KBM-7 (cell line): ENCODE results near the gene AOX1.
"Not testable (repeated sequence)": the region's sequence is repeated elsewhere in the genome, so short reads cannot be mapped to it uniquely, and the experiment has no call there.

Experiments
- DNase-seq: peaks from one replicate; pipeline ENCODE4 v3.0.0-alpha.2; 2015
- in situ Hi-C: fragments of 300-500 bp; cut with MboI; formaldehyde crosslinking; loops from 2 replicates; pipeline ENCODE4 v1.14.3; 2020; ENCODE audit warnings: low sequenced_read_pairs, low pct_unique_long_range_greater_than_20kb, mixed read lengths

Gene AOX1

GRCh38 chr2:200585730-200586643 is at the start of gene AOX1:
AOX1 (plus strand) TSS chr2:200586014; CDS start chr2:200586109, 95 bp downstream.
- DNase-seq = no peak
- in situ Hi-C loops = no loop called here

GRCh38 chr2:200538139-200538538 is 47.7 kb upstream of the AOX1 start:
- in situ Hi-C loops = no loop called here
- DNase-seq = no peak

GRCh38 chr2:200540793-200541192 is 45.0 kb upstream of the AOX1 start:
- in situ Hi-C loops = no loop called here
- DNase-seq = no peak

GRCh38 chr2:200566596-200566995 is 19.2 kb upstream of the AOX1 start:
- in situ Hi-C loops = not testable (repeated sequence)

GRCh38 chr2:200567932-200568331 is 17.9 kb upstream of the AOX1 start:
- DNase-seq = no peak
- in situ Hi-C loops = no loop called here

More at GRCh38 chr2:200566596-200566995, 19.2 kb upstream of the AOX1 start:
- not testable (repeated sequence) for DNase-seq

- peak; percentile 38 for DNase-seq
- in situ Hi-C loops = no loop called here
Observed at GRCh38 chr2:200575957-200576356, 9.9 kb upstream of the AOX1 start.

- in situ Hi-C loops = no loop called here
- DNase-seq = no peak
Observed at GRCh38 chr2:200577027-200577426, 8.8 kb upstream of the AOX1 start.

GRCh38 chr2:200578778-200579177 is 7.0 kb upstream of the AOX1 start:
- peak; percentile 51 for DNase-seq
- in situ Hi-C loops = no loop called here

GRCh38 chr2:200584639-200585038 is 1.2 kb upstream of the AOX1 start:
- in situ Hi-C loops = no loop called here
- no peak for DNase-seq

GRCh38 chr2:200585340-200585729 is 479 bp upstream of the AOX1 start:
- in situ Hi-C loops = no loop called here
- DNase-seq = no peak

GRCh38 chr2:200586644-200586975 is 796 bp downstream of the AOX1 start:
- in situ Hi-C loops = no loop called here
- no peak for DNase-seq

- DNase-seq = no peak
- in situ Hi-C loops = no loop called here
Observed at GRCh38 chr2:200587007-200587616, 1.3 kb downstream of the AOX1 start.

GRCh38 chr2:200588076-200588678 is 2.4 kb downstream of the AOX1 start:
- in situ Hi-C loops = no loop called here
- DNase-seq = no peak

- DNase-seq = no peak
- in situ Hi-C loops = no loop called here
Observed at GRCh38 chr2:200590090-200590489, 4.3 kb downstream of the AOX1 start.

GRCh38 chr2:200591308-200591707 is 5.5 kb downstream of the AOX1 start:
- in situ Hi-C loops = no loop called here
- DNase-seq = no peak

- in situ Hi-C loops = no loop called here
- DNase-seq = peak; percentile 28
Observed at GRCh38 chr2:200592406-200593075, 6.7 kb downstream of the AOX1 start.

GRCh38 chr2:200593905-200594304 is 8.1 kb downstream of the AOX1 start:
- in situ Hi-C loops = no loop called here
- DNase-seq = no peak

- in situ Hi-C loops = no loop called here
- DNase-seq = no peak
Observed at GRCh38 chr2:200595913-200596312, 10.1 kb downstream of the AOX1 start.

- in situ Hi-C loops = no loop called here
Observed at GRCh38 chr2:200596774-200597570, 11.2 kb downstream of the AOX1 start.

More at GRCh38 chr2:200596774-200597570, 11.2 kb downstream of the AOX1 start:
- no peak for DNase-seq
